Bronchial epithelial cell (primary cell): ENCODE data around the gene SEPTIN2. TPM values are rescaled to one million over a fixed set of nuclear protein-coding genes. Genes with fewer than 3 reads are reported as not detected.

Source experiments
- DNase-seq: peaks from one replicate; pipeline ENCODE4 v3.0.0-alpha.2; 2010; ENCODE audit warnings: low read depth
- FAIRE-seq: peaks from 2 replicates; lab custom pipeline; 2011; peaks lifted over from hg19 to GRCh38; lab: Jason Lieb, UNC
- H3K27me3 ChIP-seq: 2 replicates; pipeline ENCODE4 v1.5.1; 2011; ENCODE audit warnings: low read length; ENCODE audit not compliant: control insufficient read depth, insufficient read depth
- H3K36me3 ChIP-seq: 2 replicates; pipeline ENCODE4 v1.5.1; 2011; ENCODE audit warnings: low read length; ENCODE audit not compliant: control insufficient read depth, insufficient read depth
- H3K4me3 ChIP-seq: 2 replicates; pipeline ENCODE4 v1.5.1; 2011; ENCODE audit warnings: mild to moderate bottlenecking, low read depth, low read length, control low read depth
- CTCF ChIP-seq: IDR thresholded peaks from 2 replicates; pipeline ENCODE4 v1.5.1; 2011; ENCODE audit warnings: mild to moderate bottlenecking, moderate library complexity, low read length, control low read depth, inconsistent platforms; ENCODE audit not compliant: insufficient read depth, severe bottlenecking
- total RNA-seq: library from RNA; depleted of rRNA; stranded (reverse); fragments of >200 nt; gene quantifications from 2 replicates; pipeline ENCODE4 v1.2.1, GENCODE V29; 2014

Gene SEPTIN2
- total RNA-seq, 1 donor from 2014 or later: 181 TPM

GRCh38 chr2:241312082-241312481, 3.6 kb upstream of the SEPTIN2 start:
- no peak for TF ChIP-seq CTCF
- FAIRE-seq: no peak
- no peaks in the 10 kb centered on the region for H3K27me3 ChIP-seq
- no peak overlapping the region for H3K4me3 ChIP-seq
- DNase-seq: peak; percentile 92
- peaks cover 2% of the 10 kb centered on the region for H3K36me3 ChIP-seq

GRCh38 chr2:241313543-241314095, 2.1 kb upstream of the SEPTIN2 start:
- H3K36me3 ChIP-seq: peaks cover 2% of the 10 kb centered on the region
- FAIRE-seq (no peak), DNase-seq (no peak)
- H3K27me3 ChIP-seq: no peaks in the 10 kb centered on the region
- H3K4me3 ChIP-seq: no peak overlapping the region
- no peak for TF ChIP-seq CTCF

GRCh38 chr2:241314226-241315092, 1.3 kb upstream of the SEPTIN2 start:
- FAIRE-seq (no peak), DNase-seq (peak; percentile 39)
- Histone ChIP-seq H3K27me3 (no peaks in the 10 kb centered on the region), H3K4me3 (peak overlapping the region; percentile 76), H3K36me3 (no peaks in the 10 kb centered on the region)
- no peak for TF ChIP-seq CTCF

- peak; percentile 95 for DNase-seq
- Histone ChIP-seq H3K27me3 (no peaks in the 10 kb centered on the region), H3K36me3 (no peaks in the 10 kb centered on the region), H3K4me3 (peak within 1 kb of the TSS; percentile 83)
- TF ChIP-seq CTCF: peak; percentile 64
- no peak for FAIRE-seq
These were observed 439 bp upstream of the SEPTIN2 start, which contains the start of gene HDLBP for GRCh38 chr2:241315093-241315878. TSS of gene HDLBP (minus strand) at chr2:241315672. CDS start at chr2:241266869, 48,803 bp downstream.

GRCh38 chr2:241316825-241317224, 1.1 kb downstream of the SEPTIN2 start:
- Histone ChIP-seq H3K36me3 (no peaks in the 10 kb centered on the region), H3K4me3 (peak overlapping the region; percentile 83), H3K27me3 (no peaks in the 10 kb centered on the region)
- TF ChIP-seq CTCF: no peak
- FAIRE-seq: no peak
- no peak for DNase-seq
